ENCODE results near the gene ANKDD1A.

The ANKDD1A gene

DNA sequence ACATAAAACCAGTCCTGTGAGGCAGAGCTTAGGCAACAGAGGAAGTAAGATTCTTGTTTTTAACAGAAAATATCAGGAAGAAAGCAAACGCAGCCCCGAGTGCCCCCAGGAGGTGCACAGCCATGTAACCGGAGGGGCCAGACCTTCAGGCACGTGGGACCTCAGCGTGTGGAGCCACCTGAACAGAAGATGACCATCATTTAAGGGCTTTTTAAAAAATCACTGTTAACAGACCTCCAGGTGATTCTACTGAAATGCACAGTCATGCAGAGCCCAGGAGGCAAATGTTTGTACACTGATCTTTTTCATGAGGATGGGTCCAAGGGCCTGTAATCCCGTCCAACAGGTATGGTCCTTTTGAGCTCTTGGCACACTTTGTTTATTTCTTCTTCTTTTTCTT is 39.2 kb downstream of the ANKDD1A start (continued):
- TF ChIP-seq ZNF239 (tag by site-specific recombination; IDR thresholded peaks at IDR 0.05) (no peak), ZNF248 (tag by site-specific recombination; IDR thresholded peaks at IDR 0.05) (no peak)

DNA sequence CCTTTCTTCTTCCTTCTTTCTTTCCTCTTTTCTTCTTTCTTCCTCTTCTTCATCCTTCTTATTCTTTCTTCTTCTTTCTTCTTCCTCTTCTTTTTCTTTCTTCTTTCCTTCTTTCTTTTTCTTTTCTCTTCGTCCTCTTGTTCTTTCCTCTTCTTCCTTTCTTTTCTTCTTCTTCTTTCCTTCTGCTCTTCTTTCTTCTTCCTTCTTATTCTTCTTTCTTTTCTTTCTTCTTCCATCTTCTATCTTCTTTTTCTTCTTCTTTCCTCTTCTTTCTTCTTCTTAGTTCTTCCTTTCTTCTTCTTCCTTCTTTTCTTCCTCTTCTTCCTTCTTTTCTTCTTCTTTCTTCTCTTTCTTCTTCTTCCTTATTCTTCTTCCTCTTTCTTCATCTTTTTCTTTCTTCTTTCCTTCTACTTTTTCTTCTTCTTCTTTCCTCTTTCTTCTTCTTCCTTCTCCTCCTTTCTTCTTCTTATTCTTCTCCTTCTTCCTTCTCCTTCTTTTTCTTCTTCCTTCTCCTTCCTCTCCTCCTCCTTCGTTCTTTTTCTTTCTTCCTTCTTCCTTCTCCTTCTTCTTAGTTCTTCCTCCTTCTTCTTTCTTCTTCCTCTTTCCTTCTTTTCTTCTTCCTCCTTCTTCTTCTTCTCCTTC is 40.2 kb downstream of the ANKDD1A start:
- TF ChIP-seq ZNF366 (tag by site-specific recombination; conservative IDR thresholded peaks at IDR 0.05) (peak; percentile 84), ZXDB (tag by site-specific recombination; IDR thresholded peaks at IDR 0.05) (no peak)
- no peaks in the 10 kb centered on the region for H3K9me3 ChIP-seq (ENCODE audit: control insufficient read depth, insufficient read depth, low read depth, low read length)
- H3K36me3 ChIP-seq (ENCODE audit: control insufficient read depth in 2 of 2, insufficient read depth in 1 of 2, low read length in 2 of 2), result peaks cover 0 to 4% of the 10 kb centered on the region in 2 experiments; a peak in 1 of 3 replicates
- no peak overlapping the region for H3K27ac ChIP-seq (ENCODE audit: extremely low read depth, low read depth, low read length)
- CTCF ChIA-PET, result no interaction called here
- no peak overlapping the region for H3K4me3 ChIP-seq (ENCODE audit: low read depth, low read length)
- POLR2A ChIA-PET, result no interaction called here
- H3K4me1 ChIP-seq (ENCODE audit: control insufficient read depth, insufficient read depth, low read length), result no peaks in the 10 kb centered on the region

DNA sequence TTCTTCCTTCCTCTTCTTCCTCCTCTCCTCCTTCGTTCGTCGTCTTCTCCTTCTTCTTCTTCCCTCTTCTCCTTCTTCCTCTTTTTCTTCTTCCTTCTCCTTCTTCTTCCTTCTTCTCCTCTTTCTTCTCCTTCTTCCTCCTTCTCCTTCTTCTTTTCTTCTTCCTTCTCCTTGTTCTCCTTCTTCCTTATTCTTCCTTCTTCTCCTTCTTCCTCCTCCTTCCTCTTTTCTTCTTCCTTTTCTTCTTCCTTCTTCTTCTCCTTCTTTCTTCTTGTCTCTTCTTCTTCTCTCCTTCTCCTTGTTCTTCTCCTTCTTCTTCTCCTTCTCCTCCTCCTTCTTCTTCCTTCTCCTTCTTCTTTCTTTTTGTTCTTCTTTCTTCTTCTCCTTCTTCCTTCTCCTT is 42.7 kb downstream of the ANKDD1A start:
- Histone ChIP-seq H3K4me3 (ENCODE audit: low read depth, low read length) (no peak overlapping the region), H3K9me3 (ENCODE audit: control insufficient read depth, insufficient read depth, low read depth, low read length) (no peaks in the 10 kb centered on the region), H3K36me3 (ENCODE audit: control insufficient read depth in 2 of 2, insufficient read depth in 1 of 2, low read length in 2 of 2) (peaks cover 1 to 17% of the 10 kb centered on the region in 2 experiments; a peak in 2 of 3 replicates), H3K27ac (ENCODE audit: extremely low read depth, low read depth, low read length) (no peak overlapping the region), H3K4me1 (ENCODE audit: control insufficient read depth, insufficient read depth, low read length) (no peaks in the 10 kb centered on the region)
- TF ChIP-seq, protein P1, sequence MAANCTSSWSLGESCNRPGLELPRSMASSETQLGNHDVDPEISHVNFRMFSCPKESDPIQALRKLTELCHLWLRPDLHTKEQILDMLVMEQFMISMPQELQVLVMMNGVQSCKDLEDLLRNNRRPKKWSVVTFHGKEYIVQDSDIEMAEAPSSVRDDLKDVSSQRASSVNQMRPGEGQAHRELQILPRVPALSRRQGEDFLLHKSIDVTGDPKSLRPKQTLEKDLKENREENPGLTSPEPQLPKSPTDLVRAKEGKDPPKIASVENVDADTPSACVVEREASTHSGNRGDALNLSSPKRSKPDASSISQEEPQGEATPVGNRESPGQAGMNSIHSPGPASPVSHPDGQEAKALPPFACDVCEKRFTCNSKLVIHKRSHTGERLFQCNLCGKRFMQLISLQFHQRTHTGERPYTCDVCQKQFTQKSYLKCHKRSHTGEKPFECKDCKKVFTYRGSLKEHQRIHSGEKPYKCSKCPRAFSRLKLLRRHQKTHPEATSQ (tag by site-specific recombination; IDR thresholded peaks at IDR 0.05), result no peak
- peak; percentile 73 for TF ChIP-seq ZNF366 (tag by site-specific recombination; conservative IDR thresholded peaks at IDR 0.05)
- ChIA-PET CTCF (no interaction called here), POLR2A (no interaction called here)

DNA sequence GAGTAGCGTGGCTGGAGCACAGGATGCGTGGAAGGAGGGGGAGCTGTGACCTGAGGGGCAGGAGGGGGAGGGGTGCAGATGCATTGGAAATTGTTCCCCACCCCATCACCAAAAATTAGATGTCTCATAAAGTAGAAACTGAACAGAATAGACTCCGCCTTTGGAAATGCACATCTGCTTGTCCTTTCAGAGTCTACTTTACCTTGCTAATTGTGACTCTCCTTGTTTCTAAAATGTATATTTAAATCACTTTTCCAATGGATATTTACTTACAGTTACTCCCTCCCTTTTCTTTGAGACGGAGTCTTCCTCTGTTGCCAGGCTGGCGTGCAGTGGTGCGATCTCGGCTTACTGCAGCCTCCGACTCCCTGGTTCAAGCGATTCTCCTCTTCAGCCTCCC is 47.4 kb downstream of the ANKDD1A start:
- POLR2A ChIA-PET, result interaction anchor here (1.1 kb wide), 1 partner anchor 76 kb away, joined by 3 read pairs; no protein-coding TSS in a partner anchor
- H3K36me3 ChIP-seq (ENCODE audit: control insufficient read depth in 2 of 2, insufficient read depth in 1 of 2, low read length in 2 of 2), result peaks cover 12 to 60% of the 10 kb centered on the region in 2 experiments; a peak in 2 of 3 replicates
- no peaks in the 10 kb centered on the region for H3K4me1 ChIP-seq (ENCODE audit: control insufficient read depth, insufficient read depth, low read length)
- no peak for TF ChIP-seq ZNF37A (tag by site-specific recombination; IDR thresholded peaks at IDR 0.05)
- no peak overlapping the region for H3K27ac ChIP-seq (ENCODE audit: extremely low read depth, low read depth, low read length)
- CTCF ChIA-PET, result interaction anchor here (0.6 kb wide), 2 partner anchors 21 to 1105 kb away, joined by 3 read pairs; no protein-coding TSS in a partner anchor
- no peak overlapping the region for H3K4me3 ChIP-seq (ENCODE audit: low read depth, low read length)
- no peaks in the 10 kb centered on the region for H3K9me3 ChIP-seq (ENCODE audit: control insufficient read depth, insufficient read depth, low read depth, low read length)

DNA sequence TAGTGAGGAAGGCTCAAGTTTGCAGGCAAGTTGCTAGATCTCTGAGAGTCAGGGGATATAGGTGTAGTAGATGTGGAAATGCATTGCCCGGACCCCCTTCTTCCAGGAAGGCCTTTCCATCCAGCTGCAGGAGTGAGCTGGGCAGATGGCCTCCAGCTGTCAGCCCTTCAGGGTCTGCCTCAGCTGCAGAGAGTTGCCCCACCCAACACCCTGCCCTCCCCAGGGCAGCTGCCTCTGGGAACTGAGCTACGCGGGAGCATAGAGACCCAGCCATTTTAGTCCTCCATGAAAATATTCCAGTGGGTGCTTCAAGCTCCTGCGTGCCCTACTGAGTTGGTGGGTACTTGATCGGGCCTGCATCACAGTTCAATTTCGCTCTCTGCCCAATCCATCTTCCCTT is 48.5 kb downstream of the ANKDD1A start:
- TF ChIP-seq ZNF423 (tag by site-specific recombination; IDR thresholded peaks at IDR 0.05), result no peak
- TF ChIP-seq, protein P2, sequence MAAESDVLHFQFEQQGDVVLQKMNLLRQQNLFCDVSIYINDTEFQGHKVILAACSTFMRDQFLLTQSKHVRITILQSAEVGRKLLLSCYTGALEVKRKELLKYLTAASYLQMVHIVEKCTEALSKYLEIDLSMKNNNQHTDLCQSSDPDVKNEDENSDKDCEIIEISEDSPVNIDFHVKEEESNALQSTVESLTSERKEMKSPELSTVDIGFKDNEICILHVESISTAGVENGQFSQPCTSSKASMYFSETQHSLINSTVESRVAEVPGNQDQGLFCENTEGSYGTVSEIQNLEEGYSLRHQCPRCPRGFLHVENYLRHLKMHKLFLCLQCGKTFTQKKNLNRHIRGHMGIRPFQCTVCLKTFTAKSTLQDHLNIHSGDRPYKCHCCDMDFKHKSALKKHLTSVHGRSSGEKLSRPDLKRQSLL (tag by site-specific recombination; IDR thresholded peaks at IDR 0.05), result no peak
- TF ChIP-seq ZNF138 (tag by site-specific recombination; IDR thresholded peaks at IDR 0.05; ENCODE audit: borderline replicate concordance), result no peak
- TF ChIP-seq GLIS1 (tag by site-specific recombination; IDR thresholded peaks at IDR 0.05), result no peak
- TF ChIP-seq ZNF221 (tag by site-specific recombination; IDR thresholded peaks at IDR 0.05; ENCODE audit: borderline replicate concordance), result no peak
- TF ChIP-seq ZNF600 (tag by site-specific recombination; IDR thresholded peaks at IDR 0.05), result no peak
- no peak for TF ChIP-seq SALL2 (tag by site-specific recombination; IDR thresholded peaks at IDR 0.05; ENCODE audit: borderline replicate concordance)
- no peak for TF ChIP-seq ZNF514 (tag by site-specific recombination; IDR thresholded peaks at IDR 0.05)
- peaks cover 16 to 69% of the 10 kb centered on the region in 2 experiments; a peak in 2 of 3 replicates for H3K36me3 ChIP-seq (ENCODE audit: control insufficient read depth in 2 of 2, insufficient read depth in 1 of 2, low read length in 2 of 2)
- no peak overlapping the region for H3K4me3 ChIP-seq (ENCODE audit: low read depth, low read length)
- ChIA-PET POLR2A (no interaction called here), CTCF (no interaction called here)
- H3K4me1 ChIP-seq (ENCODE audit: control insufficient read depth, insufficient read depth, low read length), result no peaks in the 10 kb centered on the region
- no peaks in the 10 kb centered on the region for H3K9me3 ChIP-seq (ENCODE audit: control insufficient read depth, insufficient read depth, low read depth, low read length)
- no peak overlapping the region for H3K27ac ChIP-seq (ENCODE audit: extremely low read depth, low read depth, low read length)

All from HEK293 (cell line).